H1 (cell line): ENCODE measurements around the gene GNAO1. TPM values are rescaled to one million over a fixed set of nuclear protein-coding genes. Genes with fewer than 3 reads are reported as not detected.

Source experiments
- ATF3 ChIP-seq: IDR thresholded peaks from 2 replicates; pipeline ENCODE4 v1.6.1; 2011; ENCODE audit warnings: low read depth, mild to moderate bottlenecking, low read length; ENCODE audit not compliant: insufficient read depth
- BRCA1 ChIP-seq: IDR thresholded peaks from 2 replicates; pipeline ENCODE4 v1.6.1; 2012; ENCODE audit warnings: low read depth, low read length, improper control_type of control experiment
- CHD7 ChIP-seq: fragments of 300-600 bp; sonication (generic); IDR thresholded peaks from 2 replicates; pipeline ENCODE4 v1.7.1; 2012; ENCODE audit warnings: low read length, moderate library complexity, mild to moderate bottlenecking, inconsistent platforms; ENCODE audit not compliant: insufficient replicate concordance
- JUN ChIP-seq: IDR thresholded peaks from 2 replicates; pipeline ENCODE4 v1.6.1; 2011; ENCODE audit warnings: low read depth, mild to moderate bottlenecking, improper control_type of control experiment, low read length
- KDM4A ChIP-seq: IDR thresholded peaks from one replicate; pipeline ENCODE4 v1.7.1; 2012; ENCODE audit warnings: low read depth, mild to moderate bottlenecking, moderate library complexity, low read length, inconsistent platforms; ENCODE audit not compliant: severe bottlenecking
- SAP30 ChIP-seq: fragments of 300-600 bp; sonication (generic); IDR thresholded peaks from 2 replicates; pipeline ENCODE4 v1.7.1; 2012; ENCODE audit warnings: low read length, moderate library complexity, mild to moderate bottlenecking, inconsistent platforms; ENCODE audit not compliant: insufficient read depth, insufficient replicate concordance
- SIN3A ChIP-seq, 2 experiments: IDR thresholded peaks in 1 of 2; conservative IDR thresholded peaks in 1 of 2; 2 replicates each; pipeline ENCODE4 v1.6.1; 2011 to 2012; ENCODE audit warnings: low read length in 2 of 2, improper control_type of control experiment in 1 of 2, low read depth in 1 of 2, mild to moderate bottlenecking in 1 of 2
- TEAD4 ChIP-seq: IDR thresholded peaks from 2 replicates; pipeline ENCODE4 v1.6.1; 2012; ENCODE audit warnings: low read depth, low read length, inconsistent platforms, mixed read lengths
- YY1 ChIP-seq: IDR thresholded peaks from 2 replicates; pipeline ENCODE4 v1.6.1; 2011; ENCODE audit warnings: low read depth, mild to moderate bottlenecking, low read length
- polyA plus RNA-seq, 7 experiments: library from polyadenylated mRNA; depleted of rRNA in 3 of 7; stranded (reverse) in 5 of 7; unstranded in 2 of 7; fragments of >200 nt in 5 of 7; fragments of 200-250 nt in 2 of 7; gene quantifications; 1 replicate in 5 of 7; 2 replicates in 1 of 7; 4 replicates in 1 of 7; pipeline versions ENCODE4 v1.2.1 to v1.2.3, GENCODE V29; 2011 to 2013; ENCODE audit warnings: missing spikeins in 2 of 7, mixed read lengths in 2 of 7
- total RNA-seq: library from RNA; stranded (reverse); fragmentation: NEBNext Ultra II Directional; extraction: Animal tissue kit (Norgen Biotek cat#: 25700); gene quantifications from 2 replicates; pipeline ENCODE4 v1.2.1, GENCODE V29; 2021

GNAO1 gene
- total and polyA plus RNA-seq, 2 of the 8 experiments (the other 6 are each of a cell fraction or from before 2014, with no cell fraction given) = 6.7 to 34.4 TPM

GRCh38 chr16:56317998-56318826 lies 126.9 kb downstream of the GNAO1 start (continued):
- no peak for TF ChIP-seq SIN3A (conservative IDR thresholded peaks at IDR 0.05 in 1 of 2, IDR thresholded peaks at IDR 0.05 in 1 of 2; ENCODE audit: low read depth in 1 of 2, low read length in 2 of 2)
- no peak for TF ChIP-seq JUN
- peak; percentile 68 for TF ChIP-seq KDM4A
- TF ChIP-seq SAP30 = no peak
- TF ChIP-seq ATF3 = no peak
- TF ChIP-seq CHD7 = no peak
- TF ChIP-seq TEAD4 = no peak
- peak; percentile 93 for TF ChIP-seq YY1
- TF ChIP-seq BRCA1 = no peak
